Smooth muscle cell (in vitro differentiated cells): ENCODE data around the gene QRFP. TPM values are rescaled to one million over a fixed set of nuclear protein-coding genes. Genes with fewer than 3 reads are reported as not detected.

Experiments
- DNase-seq: peaks from one replicate; lab custom pipeline; 2025; ENCODE audit not compliant: unreplicated experiment; lab: John Stamatoyannopoulos, UW
- H2AFZ ChIP-seq: fragments of 200-600 bp; sonication (generic); 2 replicates; pipeline ENCODE4 v1.6.0; 2016; ENCODE audit warnings: antibody characterized with exemption, low read depth, mild to moderate bottlenecking
- H3F3A ChIP-seq: fragments of 200-600 bp; sonication (generic); 2 replicates; pipeline ENCODE4 v1.6.0; 2017; ENCODE audit warnings: antibody characterized with exemption, low read depth
- H3K27ac ChIP-seq: fragments of 200-600 bp; sonication (generic); 2 replicates; pipeline ENCODE4 v1.5.1; 2016; ENCODE audit warnings: low read depth, mild to moderate bottlenecking
- H3K27me3 ChIP-seq: fragments of 200-600 bp; sonication (generic); 2 replicates; pipeline ENCODE4 v1.6.1; 2016; ENCODE audit warnings: low read depth, mild to moderate bottlenecking
- H3K36me3 ChIP-seq: fragments of 200-600 bp; sonication (generic); 2 replicates; pipeline ENCODE4 v1.5.1; 2016; ENCODE audit warnings: low read depth
- H3K4me1 ChIP-seq: fragments of 200-600 bp; sonication (generic); 2 replicates; pipeline ENCODE4 v1.5.1; 2016; ENCODE audit warnings: low read depth
- H3K4me2 ChIP-seq: fragments of 200-600 bp; sonication (generic); 2 replicates; pipeline ENCODE4 v1.6.0; 2016; ENCODE audit warnings: mild to moderate bottlenecking
- H3K4me3 ChIP-seq: fragments of 200-600 bp; sonication (generic); 2 replicates; pipeline ENCODE4 v1.5.1; 2016; ENCODE audit warnings: mild to moderate bottlenecking
- H3K79me2 ChIP-seq: fragments of 200-600 bp; sonication (generic); 2 replicates; pipeline ENCODE4 v1.6.0; 2016; ENCODE audit warnings: low read depth, mild to moderate bottlenecking
- H3K9ac ChIP-seq: fragments of 200-600 bp; sonication (generic); 2 replicates; pipeline ENCODE4 v1.6.0; 2016; ENCODE audit warnings: low read depth
- H3K9me3 ChIP-seq: fragments of 200-600 bp; sonication (generic); replicated peaks from 2 replicates; pipeline ENCODE4 v1.5.1; 2016; ENCODE audit warnings: low read depth
- H4K20me1 ChIP-seq: fragments of 200-600 bp; sonication (generic); 2 replicates; pipeline ENCODE4 v1.6.0; 2016; ENCODE audit warnings: low read depth
- WGBS: methylation state at CpG from one replicate; pipeline ENCODE4 v1.1.7; 2016; ENCODE audit warnings: low lambda C conversion rate; 5-methylcytosine and 5-hydroxymethylcytosine counted together
- polyA plus RNA-seq: library from polyadenylated mRNA; unstranded; fragments of >200 nt; fragmentation: Nextera tagmentation; extraction: Ambion mirVana; gene quantifications from 2 replicates; pipeline ENCODE4 v1.2.1, GENCODE V29; 2016
- total RNA-seq: library from RNA; depleted of rRNA; stranded (reverse); fragments of >200 nt; gene quantifications from 2 replicates; pipeline ENCODE4 v1.2.3, GENCODE V29; 2014
- TF ChIP-seq, protein P1 (sequence below): fragments of 200-600 bp; sonication (generic); IDR thresholded peaks from 2 replicates; pipeline ENCODE4 v1.5.1; 2017; ENCODE audit warnings: borderline replicate concordance, mild to moderate bottlenecking, antibody characterized with exemption; ENCODE audit not compliant: insufficient read depth, poor library complexity, severe bottlenecking

QRFP gene
- total and polyA plus RNA-seq, 2 experiments from 2014 or later: 0.15 TPM; not detected in 1

- Histone ChIP-seq H3K36me3 (no peaks in the 10 kb centered on the region), H3K9me3 (no peaks in the 10 kb centered on the region), H3K9ac (no peak overlapping the region), H3K4me2 (no peak overlapping the region), H3F3A (no peaks in the 10 kb centered on the region), H3K4me1 (peaks cover 9% of the 10 kb centered on the region), H3K79me2 (no peaks in the 10 kb centered on the region), H3K27me3 (peaks cover 50% of the 10 kb centered on the region), H3K27ac (no peak overlapping the region), H4K20me1 (no peaks in the 10 kb centered on the region), H3K4me3 (no peak overlapping the region), H2AFZ (no peak overlapping the region)
- WGBS: 15% methylated on average over 35 of the region's 36 CpGs
- TF ChIP-seq, protein P1, sequence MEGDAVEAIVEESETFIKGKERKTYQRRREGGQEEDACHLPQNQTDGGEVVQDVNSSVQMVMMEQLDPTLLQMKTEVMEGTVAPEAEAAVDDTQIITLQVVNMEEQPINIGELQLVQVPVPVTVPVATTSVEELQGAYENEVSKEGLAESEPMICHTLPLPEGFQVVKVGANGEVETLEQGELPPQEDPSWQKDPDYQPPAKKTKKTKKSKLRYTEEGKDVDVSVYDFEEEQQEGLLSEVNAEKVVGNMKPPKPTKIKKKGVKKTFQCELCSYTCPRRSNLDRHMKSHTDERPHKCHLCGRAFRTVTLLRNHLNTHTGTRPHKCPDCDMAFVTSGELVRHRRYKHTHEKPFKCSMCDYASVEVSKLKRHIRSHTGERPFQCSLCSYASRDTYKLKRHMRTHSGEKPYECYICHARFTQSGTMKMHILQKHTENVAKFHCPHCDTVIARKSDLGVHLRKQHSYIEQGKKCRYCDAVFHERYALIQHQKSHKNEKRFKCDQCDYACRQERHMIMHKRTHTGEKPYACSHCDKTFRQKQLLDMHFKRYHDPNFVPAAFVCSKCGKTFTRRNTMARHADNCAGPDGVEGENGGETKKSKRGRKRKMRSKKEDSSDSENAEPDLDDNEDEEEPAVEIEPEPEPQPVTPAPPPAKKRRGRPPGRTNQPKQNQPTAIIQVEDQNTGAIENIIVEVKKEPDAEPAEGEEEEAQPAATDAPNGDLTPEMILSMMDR: peak; percentile 61
- peak; percentile 17 for DNase-seq
Measured at GRCh38 chr9:130940693-130941576, 44.3 kb upstream of the QRFP start.

GRCh38 chr9:130940027-130940549, 43.5 kb upstream of the QRFP start:
- no peak overlapping the region for H2AFZ ChIP-seq
- DNase-seq: no peak

GRCh38 chr9:130939405-130940026, 42.9 kb upstream of the QRFP start:
- under 1% methylated on average over 48 of the region's 75 CpGs for WGBS
- Histone ChIP-seq H3K9me3 (no peaks in the 10 kb centered on the region), H3K79me2 (no peaks in the 10 kb centered on the region), H4K20me1 (no peaks in the 10 kb centered on the region), H3K4me1 (peaks cover 9% of the 10 kb centered on the region), H3F3A (no peaks in the 10 kb centered on the region), H3K36me3 (no peaks in the 10 kb centered on the region), H3K27ac (no peak overlapping the region), H2AFZ (no peak overlapping the region), H3K4me3 (peak overlapping the region; percentile 69), H3K27me3 (peaks cover 45% of the 10 kb centered on the region), H3K4me2 (peak overlapping the region; percentile 98), H3K9ac (no peak overlapping the region)
- TF ChIP-seq, protein P1: no peak
- DNase-seq: no peak

More at GRCh38 chr9:130940027-130940549, 43.5 kb upstream of the QRFP start:
- TF ChIP-seq, protein P1: no peak
- no peak overlapping the region for H3K27ac ChIP-seq
- peak overlapping the region; percentile 69 for H3K4me3 ChIP-seq
- peaks cover 50% of the 10 kb centered on the region for H3K27me3 ChIP-seq
- H3K79me2 ChIP-seq: no peaks in the 10 kb centered on the region
- no peaks in the 10 kb centered on the region for H3F3A ChIP-seq
- H3K4me2 ChIP-seq: peak overlapping the region; percentile 98
- WGBS: 16% methylated on average over 14 of the region's 32 CpGs
- no peak overlapping the region for H3K9ac ChIP-seq
- no peaks in the 10 kb centered on the region for H3K9me3 ChIP-seq
- no peaks in the 10 kb centered on the region for H4K20me1 ChIP-seq
- no peaks in the 10 kb centered on the region for H3K36me3 ChIP-seq
- peaks cover 9% of the 10 kb centered on the region for H3K4me1 ChIP-seq
